MM.1S (cell line): Measurements from ENCODE around the gene COL12A1.

Source experiments
- CTCF ChIP-seq: fragments of 300-600 bp; sonication (generic); IDR thresholded peaks from 2 replicates; pipeline ENCODE4 v1.5.1; 2016; ENCODE audit warnings: antibody characterized with exemption, low read length, mixed read lengths
- EZH2 ChIP-seq: fragments of 300-600 bp; sonication (generic); optimal IDR thresholded peaks from 2 replicates; pipeline ENCODE3; 2017; ENCODE audit warnings: low read depth, mild to moderate bottlenecking, antibody characterized with exemption, low read length, mixed read lengths
- EZH2phosphoT487 ChIP-seq: fragments of 300-600 bp; sonication (generic); IDR thresholded peaks from 2 replicates; pipeline ENCODE4 v1.6.1; 2018; ENCODE audit warnings: antibody characterized with exemption, low read length

- TF ChIP-seq EZH2 (no peak), CTCF (no peak), EZH2phosphoT487 (no peak)
Measured at GRCh38 chr6:75188221-75188925, 17.5 kb downstream of the COL12A1 start.
